ENCODE data around the gene UTP4. TPM values are rescaled to one million over a fixed set of nuclear protein-coding genes. Genes with fewer than 3 reads are reported as not detected.
A peak's percentile ranks its signal among the peaks of the same experiment; 100 is the strongest.

UTP4 gene
- total and polyA plus RNA-seq, 10 donors = 12.6 to 37.9 (median 17.1) TPM

GRCh38 chr16:69109486-69110270 is 22.8 kb upstream of the UTP4 start:
- TF ChIP-seq POLR2A (IDR thresholded peaks at IDR 0.05) (no peak), CTCF (IDR thresholded peaks at IDR 0.05 in 8 of 11, conservative IDR thresholded peaks at IDR 0.05 in 3 of 11) (no peak), POLR2AphosphoS5 (IDR thresholded peaks at IDR 0.05) (peak in 1 of 3 donors; percentile 43)
- Histone ChIP-seq H3K27me3 (replicated peaks in 1 of 7) (peaks cover 3 to 51% (median 34%) of the 10 kb centered on the region in 7 donors), H3K4me1 (peaks cover 19 to 51% (median 29%) of the 10 kb centered on the region in 6 donors), H3K4me3 (no peak overlapping the region), H3K9me3 (no peaks in the 10 kb centered on the region), H3K27ac (no peak overlapping the region), H3K36me3 (peaks cover 0 to 56% (median 22%) of the 10 kb centered on the region in 6 donors)
- intact Hi-C loops (cut with DNase I; ENCODE audit: low total_unique reads) = no loop called here
- WGBS, 5 donors = 94 to 97% (median 97%) methylated on average over 40 to 48 of the region's 48 CpGs
- DNase-seq = peak; percentile 73

GRCh38 chr16:69110406-69110805 is 22.0 kb upstream of the UTP4 start:
- Histone ChIP-seq H3K4me3 (no peak overlapping the region), H3K27ac (no peak overlapping the region), H3K4me1 (peaks cover 17 to 46% (median 26%) of the 10 kb centered on the region in 6 donors), H3K36me3 (peaks cover 0 to 64% (median 26%) of the 10 kb centered on the region in 6 donors), H3K9me3 (no peaks in the 10 kb centered on the region), H3K27me3 (replicated peaks in 1 of 7) (peaks cover 3 to 44% (median 26%) of the 10 kb centered on the region in 7 donors)
- WGBS, 5 donors = 93 to 96% (median 94%) methylated on average over 7 of the region's 7 CpGs
- TF ChIP-seq POLR2AphosphoS5 (IDR thresholded peaks at IDR 0.05) = no peak
- no peak for TF ChIP-seq POLR2A (IDR thresholded peaks at IDR 0.05)
- TF ChIP-seq CTCF (IDR thresholded peaks at IDR 0.05 in 8 of 11, conservative IDR thresholded peaks at IDR 0.05 in 3 of 11) = no peak
- peak; percentile 30 for DNase-seq
- intact Hi-C loops (cut with DNase I; ENCODE audit: low total_unique reads) = no loop called here

GRCh38 chr16:69111216-69111875 is 21.1 kb upstream of the UTP4 start:
- Histone ChIP-seq H3K36me3 (peaks cover 0 to 73% (median 31%) of the 10 kb centered on the region in 6 donors), H3K4me3 (no peak overlapping the region), H3K4me1 (peaks cover 13 to 38% (median 19%) of the 10 kb centered on the region in 6 donors), H3K27me3 (replicated peaks in 1 of 7) (peaks cover 3 to 34% (median 20%) of the 10 kb centered on the region in 7 donors), H3K9me3 (no peaks in the 10 kb centered on the region), H3K27ac (no peak overlapping the region)
- DNase-seq = peak; percentile 36
- no peak for TF ChIP-seq POLR2A (IDR thresholded peaks at IDR 0.05)
- 74 to 84% (median 81%) methylated on average over 6 of the region's 6 CpGs for WGBS, 5 donors
- intact Hi-C loops (cut with DNase I; ENCODE audit: low total_unique reads) = no loop called here

GRCh38 chr16:69111876-69112230 is 20.6 kb upstream of the UTP4 start:
- Histone ChIP-seq H3K27me3 (replicated peaks in 1 of 7) (peaks cover 0 to 29% (median 16%) of the 10 kb centered on the region in 7 donors), H3K27ac (no peak overlapping the region), H3K4me3 (no peak overlapping the region), H3K9me3 (no peaks in the 10 kb centered on the region), H3K36me3 (peaks cover 0 to 78% (median 32%) of the 10 kb centered on the region in 6 donors), H3K4me1 (peaks cover 8 to 33% (median 14%) of the 10 kb centered on the region in 6 donors)
- intact Hi-C loops (cut with DNase I; ENCODE audit: low total_unique reads) = no loop called here
- 89 to 96% (median 89%) methylated on average over 5 of the region's 5 CpGs for WGBS, 5 donors
- peak; percentile 45 for DNase-seq
- no peak for TF ChIP-seq CTCF (IDR thresholded peaks at IDR 0.05 in 8 of 11, conservative IDR thresholded peaks at IDR 0.05 in 3 of 11)
